ENCODE data around the gene CCP110. TPM values are rescaled to one million over a fixed set of nuclear protein-coding genes. Genes with fewer than 3 reads are reported as not detected.

Gene CCP110
- total and polyA plus RNA-seq, 2 of the 13 experiments (the other 11 are each of a cell fraction or from before 2014, with no cell fraction given) = 10.0 to 11.1 TPM

DNA sequence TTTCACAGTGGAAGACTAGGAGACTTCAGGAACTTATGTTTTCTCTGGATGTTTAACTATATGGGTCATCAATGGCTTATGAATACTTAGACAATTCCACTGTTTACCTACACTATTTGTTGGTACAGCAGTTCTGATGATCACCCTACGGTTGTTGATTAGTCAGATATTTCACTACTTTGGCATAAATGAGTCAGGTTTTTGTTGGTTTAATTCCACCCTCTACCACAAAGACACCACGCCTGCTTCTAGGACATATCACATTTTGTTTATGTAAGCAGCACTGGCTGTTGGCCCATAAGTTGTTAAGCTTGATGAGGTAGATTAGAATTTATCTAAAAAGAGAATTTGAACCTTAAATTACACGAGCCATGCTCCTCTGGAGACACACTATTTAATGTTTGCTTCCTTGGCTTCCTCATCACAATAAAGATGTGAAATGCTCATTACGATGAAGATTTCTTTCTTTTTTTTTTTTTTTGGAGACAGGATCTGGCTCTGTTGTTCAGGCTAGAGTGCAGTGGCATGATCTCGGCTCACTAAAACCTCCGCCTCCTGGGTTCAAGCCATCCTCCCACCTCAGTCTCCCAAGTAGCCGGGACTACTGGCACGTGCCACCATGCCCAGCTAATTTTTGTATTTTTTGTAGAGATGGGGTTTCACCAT lies 6.2 kb upstream of the CCP110 start (continued):
- TF ChIP-seq, protein P1, sequence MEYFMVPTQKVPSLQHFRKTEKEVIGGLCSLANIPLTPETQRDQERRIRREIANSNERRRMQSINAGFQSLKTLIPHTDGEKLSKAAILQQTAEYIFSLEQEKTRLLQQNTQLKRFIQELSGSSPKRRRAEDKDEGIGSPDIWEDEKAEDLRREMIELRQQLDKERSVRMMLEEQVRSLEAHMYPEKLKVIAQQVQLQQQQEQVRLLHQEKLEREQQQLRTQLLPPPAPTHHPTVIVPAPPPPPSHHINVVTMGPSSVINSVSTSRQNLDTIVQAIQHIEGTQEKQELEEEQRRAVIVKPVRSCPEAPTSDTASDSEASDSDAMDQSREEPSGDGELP (IDR thresholded peaks at IDR 0.05; ENCODE audit: borderline replicate concordance, low read depth) = no peak
- TF ChIP-seq IRF2 (CRISPR knock-in tag; IDR thresholded peaks at IDR 0.05) = no peak
- peak; percentile 38 to 52 for TF ChIP-seq MAFK (conservative IDR thresholded peaks at IDR 0.05 in 1 of 2, IDR thresholded peaks at IDR 0.05 in 1 of 2; ENCODE audit: low read length in 2 of 2)
- TF ChIP-seq FOXA3 (CRISPR knock-in tag; IDR thresholded peaks at IDR 0.05) = no peak
- no peak for TF ChIP-seq CEBPG (CRISPR knock-in tag; IDR thresholded peaks at IDR 0.05)
- TF ChIP-seq NR2F1 (CRISPR knock-in tag; IDR thresholded peaks at IDR 0.05) = no peak
- TF ChIP-seq ZNF124 (CRISPR knock-in tag; IDR thresholded peaks at IDR 0.05) = no peak
- TF ChIP-seq SETDB1 (CRISPR knock-in tag; IDR thresholded peaks at IDR 0.05; ENCODE audit: borderline replicate concordance) = no peak
- TF ChIP-seq MIER3 (CRISPR knock-in tag; IDR thresholded peaks at IDR 0.05; ENCODE audit: borderline replicate concordance) = no peak
- TF ChIP-seq CBX2 (IDR thresholded peaks at IDR 0.05; ENCODE audit: low read depth, low read length) = no peak
- TF ChIP-seq CBX2 (CRISPR knock-in tag; IDR thresholded peaks at IDR 0.05; ENCODE audit: low read depth) = no peak
- TF ChIP-seq SNRNP70 (IDR thresholded peaks at IDR 0.05; ENCODE audit: low read depth, low read length) = no peak
- TF ChIP-seq ZNF776 (CRISPR knock-in tag; IDR thresholded peaks at IDR 0.05) = no peak
- TF ChIP-seq, protein P2, sequence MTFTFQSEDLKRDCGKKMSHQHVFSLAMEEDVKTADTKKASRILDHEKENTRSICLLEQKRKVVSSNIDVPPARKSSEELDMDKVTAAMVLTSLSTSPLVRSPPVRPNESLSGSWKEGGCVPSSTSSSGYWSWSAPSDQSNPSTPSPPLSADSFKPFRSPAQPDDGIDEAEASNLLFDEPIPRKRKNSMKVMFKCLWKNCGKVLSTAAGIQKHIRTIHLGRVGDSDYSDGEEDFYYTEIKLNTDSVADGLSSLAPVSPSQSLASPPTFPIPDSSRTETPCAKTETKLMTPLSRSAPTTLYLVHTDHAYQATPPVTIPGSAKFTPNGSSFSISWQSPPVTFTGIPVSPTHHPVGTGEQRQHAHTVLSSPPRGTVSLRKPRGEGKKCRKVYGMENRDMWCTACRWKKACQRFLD (CRISPR knock-in tag; IDR thresholded peaks at IDR 0.05; ENCODE audit: borderline replicate concordance) = no peak
